Stimulated activated CD4-positive, alpha-beta T cell treated with anti-CD3 and anti-CD28 coated beads, TNF-alpha, amount 100 ng/mL, for 48 hours (primary cell): Measurements from ENCODE around the gene TBK1.
"Not testable (repeated sequence)": the region's sequence is repeated elsewhere in the genome, so short reads cannot be mapped to it uniquely, and the experiment has no call there.

Experiments
- DNase-seq, 3 donors: peaks; one replicate each; pipeline ENCODE4 v3.0.0-alpha.2; 2020; ENCODE audit warnings: low read depth in 3 of 3

The TBK1 gene

GRCh38 chr12:64497484-64497883, 45.6 kb downstream of the TBK1 start:
- DNase-seq = no peak

- DNase-seq = no peak
Measured at GRCh38 chr12:64497903-64498302, 46.0 kb downstream of the TBK1 start.

GRCh38 chr12:64500394-64500793, 48.5 kb downstream of the TBK1 start:
- DNase-seq = no peak

- DNase-seq = no peak
Measured at GRCh38 chr12:64501486-64501885, 49.6 kb downstream of the TBK1 start.

- DNase-seq = no peak
Measured at GRCh38 chr12:64506955-64507354, 55.0 kb downstream of the TBK1 start.

GRCh38 chr12:64510667-64511066, 58.7 kb downstream of the TBK1 start:
- no peak for DNase-seq

- no peak for DNase-seq
Measured at GRCh38 chr12:64518396-64518795, 66.5 kb downstream of the TBK1 start.

- DNase-seq = no peak
Measured at GRCh38 chr12:64521833-64522232, 69.9 kb downstream of the TBK1 start.

GRCh38 chr12:64522316-64522715, 70.4 kb downstream of the TBK1 start:
- DNase-seq = no peak

- no peak for DNase-seq
Measured at GRCh38 chr12:64522807-64523206, 70.9 kb downstream of the TBK1 start.

GRCh38 chr12:64523565-64524444, 71.9 kb downstream of the TBK1 start:
- not testable (repeated sequence) for DNase-seq

- no peak for DNase-seq
Measured at GRCh38 chr12:64525461-64526160, 73.7 kb downstream of the TBK1 start.

- DNase-seq = no peak
Measured at GRCh38 chr12:64526859-64527258, 74.9 kb downstream of the TBK1 start.

- no peak for DNase-seq
Measured at GRCh38 chr12:64528616-64529015, 76.7 kb downstream of the TBK1 start.

- DNase-seq = no peak
Measured at GRCh38 chr12:64530566-64530965, 78.6 kb downstream of the TBK1 start.

GRCh38 chr12:64531665-64532334, 79.9 kb downstream of the TBK1 start:
- no peak for DNase-seq

- no peak for DNase-seq
Measured at GRCh38 chr12:64532734-64533351, 80.9 kb downstream of the TBK1 start.

GRCh38 chr12:64534672-64535199, 82.8 kb downstream of the TBK1 start:
- DNase-seq = no peak

GRCh38 chr12:64538121-64538520, 86.2 kb downstream of the TBK1 start:
- no peak for DNase-seq

- DNase-seq = not testable (repeated sequence)
Measured at GRCh38 chr12:64542409-64543047, 90.6 kb downstream of the TBK1 start.

- DNase-seq = no peak
Measured at GRCh38 chr12:64544371-64545080, 92.6 kb downstream of the TBK1 start.
